ENCODE data around the gene CAPG.
"Not testable (repeated sequence)": the region's sequence is repeated elsewhere in the genome, so short reads cannot be mapped to it uniquely, and the experiment has no call there.

CAPG gene

GRCh38 chr2:85420536-85421259, 10.5 kb upstream of the CAPG start:
- TF ChIP-seq CTCF (IDR thresholded peaks at IDR 0.05; ENCODE audit: extremely low read depth, insufficient read depth, missing control alignments) = peak; percentile 98
- in situ Hi-C loops (cut with MboI; ENCODE audit: low pct_unique_long_range_greater_than_20kb, low sequenced_read_pairs, unreplicated experiment) = loop anchor here (5.0 kb wide), 1 partner anchor 132 kb away; no protein-coding TSS in a partner anchor
- DNase-seq (ENCODE audit: low spot score) = peak; percentile 91

DNA sequence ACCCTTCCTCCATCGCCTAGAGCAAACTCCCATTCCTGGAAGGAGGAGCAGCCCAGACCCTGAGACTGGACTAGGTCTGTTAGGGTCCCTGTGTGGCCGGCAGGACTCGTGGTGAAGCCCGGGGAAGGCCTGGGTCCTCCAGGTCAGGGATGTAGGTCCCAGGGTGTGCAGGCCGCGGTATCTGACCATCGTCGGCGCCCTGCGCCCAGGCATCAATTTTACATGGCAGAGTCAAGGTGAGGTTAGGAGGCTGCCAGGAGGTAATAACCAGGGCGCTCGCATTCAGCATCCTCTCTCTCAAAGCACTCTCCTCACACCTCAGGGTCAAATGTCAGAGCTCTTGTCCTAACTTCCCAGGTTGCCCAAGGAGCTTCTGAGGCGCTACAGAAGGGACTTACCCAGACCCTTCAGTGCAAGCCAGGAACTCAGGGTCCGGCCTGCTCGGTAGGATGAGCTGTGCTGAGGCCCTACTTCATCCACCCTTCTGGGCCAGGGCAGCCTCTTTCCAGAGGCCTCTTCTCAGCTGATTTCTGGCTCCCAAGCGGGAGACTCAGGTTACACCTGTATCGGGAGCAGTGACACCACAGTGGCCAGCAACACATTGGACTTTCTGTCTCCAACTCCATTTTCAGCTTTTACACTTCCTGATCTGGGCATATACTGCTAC, 9.0 kb upstream of the CAPG start:
- DNase-seq (ENCODE audit: low spot score) = no peak
- in situ Hi-C loops (cut with MboI; ENCODE audit: low pct_unique_long_range_greater_than_20kb, low sequenced_read_pairs, unreplicated experiment) = no loop called here
- no peak for TF ChIP-seq CTCF (IDR thresholded peaks at IDR 0.05; ENCODE audit: extremely low read depth, insufficient read depth, missing control alignments)

DNA sequence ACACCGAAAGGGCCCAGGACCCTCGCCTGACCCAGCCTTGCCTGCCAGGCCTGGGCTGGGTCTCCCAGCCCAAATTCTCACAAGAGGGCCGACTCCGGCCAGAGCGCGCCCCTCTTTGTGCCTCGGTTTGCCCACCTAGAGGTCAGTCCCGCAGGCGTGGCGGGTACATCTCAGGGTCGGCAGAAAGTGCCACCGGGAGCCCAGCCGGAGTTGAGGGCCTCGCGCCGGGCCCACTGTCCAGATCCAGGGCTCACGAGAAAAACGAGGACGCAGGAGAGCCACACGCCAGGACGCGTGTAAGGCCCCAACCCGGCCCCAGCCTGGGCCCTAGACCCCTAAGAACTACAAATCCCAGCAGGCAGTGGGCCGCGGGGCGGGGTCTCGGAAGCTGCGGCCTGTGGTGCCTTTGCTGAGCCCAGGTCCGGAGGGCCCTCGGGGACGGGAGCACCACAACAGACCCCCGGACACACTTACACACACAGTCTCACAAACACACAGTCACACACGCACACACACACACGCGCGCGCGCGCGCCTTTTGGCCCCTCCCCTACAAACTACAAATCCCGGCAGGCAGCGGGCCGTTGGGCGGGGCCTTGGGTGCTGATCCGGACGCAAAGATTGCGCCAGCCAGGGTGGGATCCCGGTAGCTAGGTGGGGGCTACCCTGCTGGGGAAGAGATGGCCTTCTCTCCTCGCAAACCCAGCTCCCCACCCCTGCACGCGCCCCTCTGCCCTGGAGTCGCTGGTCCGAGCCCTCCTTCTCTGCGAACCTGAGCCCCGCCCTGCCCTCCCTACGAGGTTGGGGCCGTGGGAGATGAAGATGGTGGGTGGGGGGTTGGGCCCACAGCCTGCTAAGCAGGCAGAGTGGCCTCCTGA, 8.2 kb upstream of the CAPG start, which contains the start of gene SH2D6:
TSS of gene SH2D6 (plus strand) at position 583 of the 877 bp plus-strand sequence. CDS start 10,752 bp downstream, outside the sequence.
- TF ChIP-seq CTCF (IDR thresholded peaks at IDR 0.05; ENCODE audit: extremely low read depth, insufficient read depth, missing control alignments) = no peak
- in situ Hi-C loops (cut with MboI; ENCODE audit: low pct_unique_long_range_greater_than_20kb, low sequenced_read_pairs, unreplicated experiment) = no loop called here
- DNase-seq (ENCODE audit: low spot score) = peak; percentile 91

- in situ Hi-C loops (cut with MboI; ENCODE audit: low pct_unique_long_range_greater_than_20kb, low sequenced_read_pairs, unreplicated experiment) = no loop called here
- DNase-seq (ENCODE audit: low spot score) = no peak
- no peak for TF ChIP-seq CTCF (IDR thresholded peaks at IDR 0.05; ENCODE audit: extremely low read depth, insufficient read depth, missing control alignments)
These were observed 5.9 kb upstream of the CAPG start for GRCh38 chr2:85415980-85416650.

DNA sequence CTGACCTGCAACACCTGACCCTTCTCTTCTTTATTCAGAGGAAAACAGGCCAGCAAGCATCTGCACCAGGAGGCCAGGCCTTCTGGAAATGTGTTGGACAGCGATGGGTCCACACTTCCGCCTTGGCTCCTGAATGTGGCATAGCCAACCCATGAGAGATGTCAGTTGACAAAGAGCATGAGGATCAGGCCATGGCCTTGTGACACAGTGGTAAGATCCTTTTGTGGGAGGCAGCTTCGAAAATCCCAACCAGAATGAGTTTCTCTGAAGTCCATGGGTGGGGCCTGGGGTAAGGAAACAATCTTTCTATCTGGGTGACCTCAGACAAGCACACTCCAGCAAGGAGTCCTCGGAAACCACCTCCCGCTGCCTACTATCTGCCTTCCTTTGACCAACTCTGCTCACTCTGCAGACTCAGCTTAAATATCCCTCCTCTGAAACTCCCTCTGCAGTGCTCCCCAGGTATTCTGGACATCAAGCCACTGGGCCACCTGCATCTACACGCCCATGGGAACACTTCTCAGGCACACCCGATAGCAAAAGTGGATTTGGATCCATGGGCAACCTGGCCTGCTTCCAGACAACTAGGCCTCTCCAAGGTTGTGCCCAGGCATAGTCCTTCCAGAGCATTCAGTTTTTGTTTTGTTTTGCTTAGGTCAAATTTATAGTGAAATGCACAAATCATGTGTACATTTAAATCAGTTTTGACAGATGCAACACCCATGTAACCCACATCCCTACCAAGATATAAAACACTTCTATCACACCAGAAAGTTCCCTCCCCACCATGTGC, 4.8 kb upstream of the CAPG start:
- no peak for TF ChIP-seq CTCF (IDR thresholded peaks at IDR 0.05; ENCODE audit: extremely low read depth, insufficient read depth, missing control alignments)
- in situ Hi-C loops (cut with MboI; ENCODE audit: low pct_unique_long_range_greater_than_20kb, low sequenced_read_pairs, unreplicated experiment) = no loop called here

DNA sequence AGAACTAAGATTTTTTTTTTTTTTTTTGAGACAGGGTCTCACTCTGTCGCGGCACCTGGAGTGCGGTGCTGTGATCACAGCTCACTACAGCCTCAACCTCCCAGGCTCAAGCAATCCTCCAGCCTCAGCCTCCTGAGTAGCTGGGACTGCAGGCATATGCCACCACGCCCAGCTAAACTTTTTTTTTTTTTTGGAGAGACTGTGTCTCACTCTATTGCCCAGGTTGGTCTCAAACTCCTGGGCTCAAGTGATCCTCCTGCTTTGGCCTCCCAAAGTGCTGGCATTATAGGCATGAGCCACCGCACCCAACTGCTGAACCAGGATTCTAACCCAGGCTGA, 4.2 kb upstream of the CAPG start:
- DNase-seq (ENCODE audit: low spot score); in situ Hi-C loops (cut with MboI; ENCODE audit: low pct_unique_long_range_greater_than_20kb, low sequenced_read_pairs, unreplicated experiment): not testable (repeated sequence)

More for the DNA sequence above, 4.8 kb upstream of the CAPG start:
- no peak for DNase-seq (ENCODE audit: low spot score)
